IMR-90 (cell line): ENCODE measurements around the gene CLIC5. TPM values are rescaled to one million over a fixed set of nuclear protein-coding genes. Genes with fewer than 3 reads are reported as not detected.

ENCODE experiments used
- ATAC-seq: fragments of 200-7000 bp; cut with Tn5 transposase; 2 replicates; pipeline ENCODE4 v1.9.1; 2020; ENCODE audit warnings: low read depth, mild to moderate bottlenecking, moderate library complexity
- BruUV-seq: library from RNA; stranded (reverse); fragments of 400-500 nt; replicated peaks from 2 replicates; lab custom pipeline; 2021; lab: Mats Ljungman, UMichigan
- CTCF ChIA-PET: fragments of 300-600 bp; formaldehyde crosslinking; extraction: SDS; loops from one replicate; lab custom pipeline; 2021; ENCODE audit warnings: antibody characterized with exemption; lab: Yijun Ruan, JAX
- POLR2A ChIA-PET: fragments of 300-600 bp; sonication (Branson Sonifier 250); formaldehyde crosslinking; loops from one replicate; lab custom pipeline; 2022; ENCODE audit warnings: antibody characterized with exemption; ENCODE audit not compliant: unreplicated experiment; lab: Charles Lee
- DNase-seq: peaks from one replicate; pipeline ENCODE4 v3.0.0; 2013
- H2AFZ ChIP-seq: replicated peaks from 2 replicates; pipeline ENCODE3; 2013; ENCODE audit warnings: low read length, mild to moderate bottlenecking; ENCODE audit not compliant: poor library complexity
- H2AK5ac ChIP-seq: 2 replicates; pipeline ENCODE4 v1.6.1; 2013; ENCODE audit warnings: low read depth, low read length, inconsistent platforms
- H2AK9ac ChIP-seq: replicated peaks from 2 replicates; pipeline ENCODE3; 2013; ENCODE audit warnings: mild to moderate bottlenecking, low read depth, low read length, moderate library complexity; ENCODE audit not compliant: poor library complexity
- H2BK120ac ChIP-seq: 2 replicates; pipeline ENCODE4 v1.6.1; 2013; ENCODE audit warnings: low read depth, low read length, inconsistent platforms
- H2BK15ac ChIP-seq: 3 replicates; pipeline ENCODE4 v1.6.1; 2013; ENCODE audit warnings: low read depth, low read length, inconsistent platforms
- H2BK20ac ChIP-seq: 2 replicates; pipeline ENCODE4 v1.6.1; 2013; ENCODE audit warnings: low read depth, mild to moderate bottlenecking, inconsistent platforms, low read length, moderate library complexity
- H2BK5ac ChIP-seq: 2 replicates; pipeline ENCODE4 v1.6.1; 2013; ENCODE audit warnings: mild to moderate bottlenecking, low read depth, low read length, inconsistent platforms; ENCODE audit not compliant: poor library complexity, severe bottlenecking
- H3K14ac ChIP-seq: replicated peaks from 2 replicates; pipeline ENCODE4 v1.6.1; 2013; ENCODE audit warnings: low read depth, low read length, inconsistent platforms
- H3K18ac ChIP-seq: 2 replicates; pipeline ENCODE4 v1.6.1; 2013; ENCODE audit warnings: low read depth, low read length, control low read depth
- H3K23ac ChIP-seq: 2 replicates; pipeline ENCODE4 v1.6.1; 2013; ENCODE audit warnings: low read depth, low read length, inconsistent platforms
- H3K27ac ChIP-seq: 2 replicates; pipeline ENCODE4 v1.5.1; 2013; ENCODE audit warnings: mild to moderate bottlenecking, control low read depth, low read length; ENCODE audit not compliant: insufficient read depth
- H3K27me3 ChIP-seq: 2 replicates; pipeline ENCODE4 v1.6.1; 2013; ENCODE audit warnings: low read length; ENCODE audit not compliant: control insufficient read depth, insufficient read depth
- H3K36me3 ChIP-seq: 2 replicates; pipeline ENCODE4 v1.6.1; 2013; ENCODE audit warnings: low read length, mixed read lengths; ENCODE audit not compliant: control insufficient read depth, insufficient read depth
- H3K4ac ChIP-seq: 2 replicates; pipeline ENCODE4 v1.6.1; 2013; ENCODE audit warnings: low read depth, low read length, inconsistent platforms
- H3K4me1 ChIP-seq: 2 replicates; pipeline ENCODE4 v1.6.1; 2013; ENCODE audit warnings: low read length, mixed read lengths; ENCODE audit not compliant: control insufficient read depth, insufficient read depth
- H3K4me2 ChIP-seq: 2 replicates; pipeline ENCODE4 v1.6.1; 2013; ENCODE audit warnings: low read depth, mild to moderate bottlenecking, control low read depth, low read length, moderate library complexity
- H3K4me3 ChIP-seq: 2 replicates; pipeline ENCODE4 v1.5.1; 2013; ENCODE audit warnings: low read depth, mild to moderate bottlenecking, control low read depth, low read length, moderate library complexity; ENCODE audit not compliant: insufficient read depth
- H3K56ac ChIP-seq: 2 replicates; pipeline ENCODE4 v1.6.1; 2013; ENCODE audit warnings: low read length, inconsistent platforms; ENCODE audit not compliant: insufficient read depth; ENCODE audit errors: extremely low read depth
- H3K79me1 ChIP-seq, 2 experiments: 2 replicates each; pipeline ENCODE4 v1.6.1; 2013; ENCODE audit warnings: low read length in 2 of 2, inconsistent platforms in 1 of 2, low read depth in 1 of 2
- H3K9ac ChIP-seq: 2 replicates; pipeline ENCODE4 v1.6.1; 2013; ENCODE audit warnings: low read depth, low read length, control low read depth
- H3K9me1 ChIP-seq: 2 replicates; pipeline ENCODE4 v1.6.1; 2013; ENCODE audit warnings: low read length, inconsistent platforms; ENCODE audit not compliant: insufficient read depth
- H3K9me3 ChIP-seq: 2 replicates; pipeline ENCODE4 v1.6.1; 2013; ENCODE audit warnings: low read length; ENCODE audit not compliant: control insufficient read depth, insufficient read depth
- H4K20me1 ChIP-seq: 2 replicates; pipeline ENCODE4 v1.6.1; 2013; ENCODE audit warnings: low read length, inconsistent platforms; ENCODE audit not compliant: insufficient read depth
- H4K5ac ChIP-seq: 2 replicates; pipeline ENCODE4 v1.6.1; 2013; ENCODE audit warnings: mild to moderate bottlenecking, low read depth, low read length, control low read depth
- H4K8ac ChIP-seq, 2 experiments: 2 replicates each; pipeline ENCODE4 v1.6.1; 2013; ENCODE audit warnings: low read depth in 2 of 2, low read length in 2 of 2, control low read depth in 1 of 2, inconsistent platforms in 1 of 2
- H4K91ac ChIP-seq: 2 replicates; pipeline ENCODE4 v1.6.1; 2013; ENCODE audit warnings: low read depth, low read length, inconsistent platforms; ENCODE audit not compliant: insufficient read depth
- CHD1 ChIP-seq: IDR thresholded peaks from 2 replicates; pipeline ENCODE4 v1.6.1; 2012; ENCODE audit warnings: low read depth, low read length, improper control_type of control experiment
- WGBS, 2 experiments: methylation state at CpG; one replicate each; pipeline versions ENCODE4 v1.1.5 to v1.1.7; 2013; ENCODE audit warnings: missing lambda C conversion rate in 2 of 2; ENCODE audit not compliant: insufficient read length in 1 of 2; ENCODE audit errors: extremely low coverage in 2 of 2; 5-methylcytosine and 5-hydroxymethylcytosine counted together
- dilution Hi-C: fragments of 300-500 bp; cut with HindIII; formaldehyde crosslinking; loops from one replicate; pipeline ENCODE4 v1.14.3; 2018; ENCODE audit warnings: low sequenced_read_pairs; ENCODE audit not compliant: unreplicated experiment
- in situ Hi-C: fragments of 300-500 bp; cut with MboI; formaldehyde crosslinking; loops from 3 replicates; pipeline ENCODE4 v1.14.3; 2019; ENCODE audit warnings: low sequenced_read_pairs, inconsistent platforms, mixed read lengths
- intact Hi-C: fragments of 100-400 bp; cut with micrococcal nuclease; formaldehyde crosslinking; loops from 2 replicates; pipeline ENCODE4 v1.10.0; 2022
- polyA plus RNA-seq, 3 experiments: library from polyadenylated mRNA; depleted of rRNA; stranded (reverse); fragments of >200 nt; gene quantifications; 2 replicates each; pipeline ENCODE4 v1.2.3, GENCODE V29; 2012; ENCODE audit warnings: low replicate concordance in 1 of 3
- total RNA-seq: library from RNA; depleted of rRNA; stranded (reverse); fragments of >200 nt; gene quantifications from 2 replicates; pipeline ENCODE4 v1.2.3, GENCODE V29; 2012

The CLIC5 gene
- total and polyA plus RNA-seq, 2 of the 4 experiments (the other 2 are of a cell fraction), result not detected

DNA sequence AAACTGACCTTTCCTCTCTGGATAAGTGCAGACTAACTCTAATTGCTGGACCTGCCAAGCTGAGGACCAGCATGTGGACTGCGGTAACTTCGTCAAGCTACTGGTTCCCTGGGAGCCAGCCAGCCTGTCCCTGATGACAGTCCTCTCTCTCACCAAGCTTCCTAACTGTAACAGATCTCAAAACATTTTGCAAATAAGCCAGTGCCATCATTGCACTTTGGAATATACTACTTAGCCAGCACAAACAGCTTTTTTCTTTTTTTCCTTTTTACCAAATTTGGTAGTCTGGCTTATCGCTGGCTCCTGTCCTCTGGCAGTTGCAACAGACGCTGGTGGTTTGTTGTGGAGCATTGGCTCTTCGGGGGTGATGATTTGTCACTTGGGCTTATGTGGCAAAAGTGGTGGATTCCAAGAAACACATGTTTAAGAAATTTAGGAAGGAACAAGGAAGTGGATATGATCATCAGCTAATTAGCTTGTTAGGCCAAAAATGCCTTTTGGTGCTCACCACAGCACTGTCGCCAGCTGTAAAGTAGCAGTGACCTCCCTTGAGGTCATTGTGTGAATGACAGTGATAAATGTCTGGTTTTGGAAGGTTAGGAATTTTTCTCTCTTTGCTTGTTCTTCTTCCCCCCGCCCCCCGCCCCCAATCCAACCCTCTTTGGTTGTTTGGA is 171.7 kb downstream of the CLIC5 start:
- dilution Hi-C loops, result no loop called here
- H3K9ac ChIP-seq, result no peak overlapping the region
- H2AK5ac ChIP-seq, result no peak overlapping the region
- H3K4ac ChIP-seq, result no peak overlapping the region
- ATAC-seq (no peak), DNase-seq (no peak)
- no peak overlapping the region for H2BK120ac ChIP-seq
- ChIA-PET CTCF (interaction anchor here (0.7 to 1.0 kb wide), 3 partner anchors 9 to 71 kb away, joined by 3 read pairs; no protein-coding TSS in a partner anchor), POLR2A (no interaction called here)
- no peak overlapping the region for H3K4me2 ChIP-seq
- no peak overlapping the region for H4K5ac ChIP-seq
- no peak overlapping the region for H4K91ac ChIP-seq
- H3K18ac ChIP-seq, result no peak overlapping the region
- no peak overlapping the region for H2AFZ ChIP-seq
- no peak overlapping the region for H4K8ac ChIP-seq
- no peaks in the 10 kb centered on the region for H3K4me1 ChIP-seq
- no peak overlapping the region for H3K56ac ChIP-seq
- BruUV-seq, result no TSS peak
- no peak overlapping the region for H3K23ac ChIP-seq
- no peak overlapping the region for H2BK20ac ChIP-seq
- H3K9me1 ChIP-seq, result no peaks in the 10 kb centered on the region
- H3K36me3 ChIP-seq, result no peaks in the 10 kb centered on the region
- H2BK5ac ChIP-seq, result no peak overlapping the region
- H4K20me1 ChIP-seq, result no peaks in the 10 kb centered on the region
- in situ Hi-C loops, result no loop called here
- H3K14ac ChIP-seq, result no peak overlapping the region
- no peaks in the 10 kb centered on the region for H3K79me1 ChIP-seq
- no peak overlapping the region for H2BK15ac ChIP-seq
- intact Hi-C loops, result no loop called here
- peaks cover 7% of the 10 kb centered on the region for H3K27me3 ChIP-seq
- TF ChIP-seq CHD1, result no peak
- no peak overlapping the region for H2AK9ac ChIP-seq
- H3K27ac ChIP-seq, result no peak overlapping the region
- no peak overlapping the region for H3K4me3 ChIP-seq
- H3K9me3 ChIP-seq, result no peaks in the 10 kb centered on the region
- 32% methylated on average over 4 of the region's 8 CpGs; no CpG with 5 or more reads in 1 of the 2 experiments for WGBS, 2 experiments
